Activated naive CD4-positive, alpha-beta T cell treated with anti-CD3 and anti-CD28 coated beads for 36 hours (primary cell): ENCODE measurements around the gene S100A9. TPM values are rescaled to one million over a fixed set of nuclear protein-coding genes. Genes with fewer than 3 reads are reported as not detected.

Experiments
- CTCF ChIA-PET: fragments of 350-600 bp; sonication (Branson Sonifier 250); formaldehyde crosslinking; loops from one replicate; lab custom pipeline; 2021; ENCODE audit warnings: antibody characterized with exemption; lab: Charles Lee
- DNase-seq: peaks from one replicate; pipeline ENCODE4 v3.0.0-alpha.2; 2020
- H3K27ac Mint-ChIP-seq: one replicate; pipeline ENCODE4 v1.8.0; 2021; ENCODE audit warnings: mild to moderate bottlenecking, mixed read lengths
- H3K27me3 Mint-ChIP-seq: one replicate; pipeline ENCODE4 v1.8.0; 2021; ENCODE audit warnings: low read depth, mixed read lengths
- H3K36me3 Mint-ChIP-seq: one replicate; pipeline ENCODE4 v1.8.0; 2021; ENCODE audit warnings: low read depth, mixed read lengths
- H3K4me1 Mint-ChIP-seq: one replicate; pipeline ENCODE4 v1.8.0; 2021; ENCODE audit warnings: low read depth, mixed read lengths
- H3K4me3 Mint-ChIP-seq: one replicate; pipeline ENCODE4 v1.8.0; 2021; ENCODE audit warnings: mild to moderate bottlenecking, moderate library complexity, mixed read lengths
- H3K9me3 Mint-ChIP-seq: one replicate; pipeline ENCODE4 v1.8.0; 2021; ENCODE audit warnings: mixed read lengths
- intact Hi-C: fragments of 100-400 bp; cut with micrococcal nuclease; formaldehyde crosslinking; loops from one replicate; pipeline ENCODE4 v1.15.1; 2023
- total RNA-seq, 2 experiments: library from RNA; stranded (reverse); gene quantifications; one replicate each; pipeline ENCODE4 v1.2.3, GENCODE V29; 2021

S100A9 gene
- total RNA-seq, 2 experiments from 2014 or later: 1.7 to 2.6 TPM

DNA sequence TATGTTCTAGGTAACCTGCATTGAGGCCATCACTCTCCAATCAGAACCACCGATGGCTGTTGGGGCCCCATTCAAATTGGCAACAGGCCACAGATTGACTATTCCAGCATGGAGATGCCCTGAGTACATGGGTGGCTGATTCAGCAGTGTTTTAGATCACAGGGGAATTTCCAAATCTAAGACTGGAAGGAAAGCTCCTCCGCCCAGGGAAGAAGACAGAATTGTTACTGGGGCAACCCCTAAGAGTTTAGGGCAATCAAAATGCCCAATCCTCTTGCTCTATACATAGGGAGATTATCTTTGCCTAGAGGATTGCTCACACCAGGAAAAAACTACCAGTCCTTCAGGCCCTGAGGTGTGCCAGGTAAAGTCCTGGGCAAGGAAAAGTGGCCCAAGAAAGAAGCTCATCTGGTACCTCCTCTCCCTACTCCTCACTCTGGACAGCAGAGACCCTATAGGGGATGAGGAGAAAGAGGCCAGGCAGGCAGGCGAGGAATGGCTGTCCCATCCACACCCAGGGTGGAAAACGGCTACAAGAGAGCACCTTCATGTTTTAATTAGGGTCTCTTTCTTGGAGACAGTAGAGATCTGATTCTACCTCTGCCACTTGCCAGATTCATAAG, 27.4 kb downstream of the S100A9 start:
- no peak overlapping the region for H3K4me3 Mint-ChIP-seq
- CTCF ChIA-PET: no interaction called here
- H3K9me3 Mint-ChIP-seq: peaks cover 8% of the 10 kb centered on the region
- peaks cover 5% of the 10 kb centered on the region for H3K27me3 Mint-ChIP-seq
- intact Hi-C loops: no loop called here
- no peak for DNase-seq
- H3K36me3 Mint-ChIP-seq: no peaks in the 10 kb centered on the region
- no peak overlapping the region for H3K27ac Mint-ChIP-seq
- no peaks in the 10 kb centered on the region for H3K4me1 Mint-ChIP-seq

DNA sequence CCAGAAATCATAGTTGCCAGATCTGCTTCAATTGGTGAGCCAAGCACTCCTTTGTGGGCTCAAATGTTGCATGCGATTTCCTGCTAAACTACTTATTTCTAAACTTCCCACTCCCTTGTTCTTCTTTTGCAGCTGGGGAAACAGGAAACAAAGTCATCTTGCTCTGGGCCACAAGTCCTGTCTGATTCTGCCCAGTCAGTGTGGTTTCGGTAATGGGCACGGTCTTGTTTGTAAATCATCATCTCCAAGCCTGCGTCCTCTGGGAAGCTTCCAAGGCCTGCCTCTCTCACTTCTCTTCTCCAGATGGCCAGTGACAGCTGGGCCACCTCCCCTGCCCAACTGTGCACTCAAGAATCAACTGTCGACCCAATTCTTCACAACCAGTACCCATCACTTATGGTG, 28.8 kb downstream of the S100A9 start:
- peaks cover 3% of the 10 kb centered on the region for H3K9me3 Mint-ChIP-seq
- H3K27ac Mint-ChIP-seq: no peak overlapping the region
- peaks cover 2% of the 10 kb centered on the region for H3K27me3 Mint-ChIP-seq
- H3K4me1 Mint-ChIP-seq: no peaks in the 10 kb centered on the region
- H3K36me3 Mint-ChIP-seq: no peaks in the 10 kb centered on the region
- intact Hi-C loops: no loop called here
- no peak for DNase-seq
- no peak overlapping the region for H3K4me3 Mint-ChIP-seq
- CTCF ChIA-PET: no interaction called here

DNA sequence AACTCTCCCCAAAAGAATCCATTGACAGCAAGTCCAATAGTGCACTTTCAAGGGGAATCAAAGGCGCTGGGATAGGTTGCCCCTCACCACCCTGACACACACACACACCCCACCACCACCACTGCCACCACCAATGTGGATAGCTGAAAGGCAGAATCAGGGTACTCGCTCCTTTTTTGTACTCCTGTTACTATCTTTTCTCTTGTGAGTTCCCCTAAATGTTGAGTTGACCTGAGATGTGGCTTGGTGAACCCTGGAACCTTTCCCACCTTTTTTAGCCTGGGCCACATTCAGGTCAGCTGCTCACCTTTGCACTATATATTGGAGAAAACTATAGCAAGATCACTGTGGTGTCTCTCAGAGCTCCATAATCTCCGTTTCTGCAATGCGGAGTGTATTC, 29.3 kb downstream of the S100A9 start:
- CTCF ChIA-PET: no interaction called here
- Mint-ChIP-seq H3K4me1 (no peaks in the 10 kb centered on the region), H3K27ac (no peak overlapping the region), H3K36me3 (no peaks in the 10 kb centered on the region), H3K4me3 (no peak overlapping the region), H3K9me3 (no peaks in the 10 kb centered on the region), H3K27me3 (no peaks in the 10 kb centered on the region)
- no peak for DNase-seq
- intact Hi-C loops: no loop called here

DNA sequence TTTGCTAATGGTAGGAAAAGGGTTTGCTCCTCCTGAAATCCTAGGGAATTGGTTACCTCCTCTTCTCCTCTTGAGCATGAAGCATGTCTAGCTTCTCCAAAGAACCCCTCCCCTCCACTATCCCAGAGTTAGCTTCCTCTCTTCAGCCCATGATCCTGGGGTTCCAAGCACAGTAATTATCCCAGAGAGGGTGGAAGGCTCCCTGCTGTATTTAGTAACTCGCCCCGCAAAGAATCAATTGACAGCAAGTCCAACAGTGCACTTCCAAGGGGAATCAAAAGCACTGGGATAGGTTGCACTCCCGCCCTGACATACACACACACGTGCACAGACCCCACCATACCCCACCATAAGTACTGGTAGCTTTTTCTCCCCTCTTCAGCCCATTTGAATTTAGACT, 30.1 kb downstream of the S100A9 start:
- no peak overlapping the region for H3K27ac Mint-ChIP-seq
- intact Hi-C loops: no loop called here
- no peaks in the 10 kb centered on the region for H3K4me1 Mint-ChIP-seq
- H3K27me3 Mint-ChIP-seq: peaks cover 2% of the 10 kb centered on the region
- CTCF ChIA-PET: no interaction called here
- no peak overlapping the region for H3K4me3 Mint-ChIP-seq
- no peaks in the 10 kb centered on the region for H3K36me3 Mint-ChIP-seq
- no peak for DNase-seq
- no peaks in the 10 kb centered on the region for H3K9me3 Mint-ChIP-seq

DNA sequence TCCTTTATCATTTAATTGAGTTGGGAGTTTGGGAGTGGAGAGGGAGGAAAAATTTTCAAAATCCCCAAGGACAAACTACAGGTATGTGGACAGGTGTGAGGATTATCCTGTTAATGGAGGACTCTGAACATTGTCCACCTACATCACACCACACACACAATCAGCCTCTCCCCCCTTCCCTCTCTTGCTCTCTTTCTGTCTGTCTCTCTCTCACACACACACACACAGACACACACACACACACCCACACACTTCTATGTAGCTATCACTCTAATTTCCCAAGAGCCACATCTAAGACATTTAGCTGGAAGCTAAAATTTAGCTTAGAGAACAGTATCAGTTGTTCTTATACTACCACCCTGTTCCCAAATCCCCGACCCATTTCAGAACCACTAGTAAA, 31.7 kb downstream of the S100A9 start:
- H3K4me1 Mint-ChIP-seq: no peaks in the 10 kb centered on the region
- peaks cover 8% of the 10 kb centered on the region for H3K27me3 Mint-ChIP-seq
- no peaks in the 10 kb centered on the region for H3K36me3 Mint-ChIP-seq
- no peak overlapping the region for H3K4me3 Mint-ChIP-seq
- intact Hi-C loops: no loop called here
- CTCF ChIA-PET: no interaction called here
- no peaks in the 10 kb centered on the region for H3K9me3 Mint-ChIP-seq
- DNase-seq: no peak
- H3K27ac Mint-ChIP-seq: no peak overlapping the region

DNA sequence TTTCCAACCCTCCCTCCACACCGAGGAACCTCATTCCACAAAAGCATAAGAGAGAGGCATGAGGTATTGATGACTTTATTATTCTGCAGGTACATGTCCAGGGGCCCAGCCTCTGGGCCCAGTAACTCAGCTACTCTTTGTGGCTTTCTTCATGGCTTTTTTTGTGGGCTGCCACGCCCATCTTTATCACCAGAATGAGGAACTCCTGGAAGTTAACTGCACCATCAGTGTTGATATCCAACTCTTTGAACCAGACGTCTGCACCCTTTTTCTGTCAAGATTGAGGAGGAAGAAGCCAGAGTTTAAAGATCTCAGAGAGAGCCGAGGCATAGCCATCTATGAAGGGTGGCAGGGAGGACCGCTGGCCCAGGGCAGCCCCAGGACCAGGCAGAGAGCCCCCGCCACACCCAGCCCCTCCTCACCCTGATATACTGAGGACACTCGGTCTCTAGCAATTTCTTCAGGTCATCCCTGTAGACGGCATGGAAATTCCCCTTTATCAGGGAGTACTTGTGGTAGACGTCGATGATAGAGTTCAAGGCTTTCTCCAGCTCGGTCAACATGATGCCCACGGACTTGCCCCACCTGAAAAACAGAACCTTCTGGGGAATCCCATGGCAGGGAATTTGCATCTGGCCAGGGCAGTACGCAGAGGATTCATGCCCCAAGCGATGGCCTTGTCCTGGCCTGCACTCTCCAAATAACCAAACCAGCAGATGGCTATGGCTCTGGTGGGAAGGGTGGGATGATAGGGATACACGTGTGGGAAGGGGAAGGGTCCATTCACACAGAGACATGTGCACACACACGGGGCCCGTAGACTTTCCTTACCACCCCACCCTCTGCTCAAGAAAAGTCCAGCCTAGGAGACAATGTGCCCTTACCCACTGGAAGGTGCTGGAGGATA, 32.6 kb downstream of the S100A9 start:
- Mint-ChIP-seq H3K9me3 (no peaks in the 10 kb centered on the region), H3K4me1 (no peaks in the 10 kb centered on the region), H3K4me3 (no peak overlapping the region), H3K27me3 (peaks cover 8% of the 10 kb centered on the region), H3K27ac (no peak overlapping the region), H3K36me3 (no peaks in the 10 kb centered on the region)
- intact Hi-C loops: no loop called here
- CTCF ChIA-PET: no interaction called here
- DNase-seq: no peak

DNA sequence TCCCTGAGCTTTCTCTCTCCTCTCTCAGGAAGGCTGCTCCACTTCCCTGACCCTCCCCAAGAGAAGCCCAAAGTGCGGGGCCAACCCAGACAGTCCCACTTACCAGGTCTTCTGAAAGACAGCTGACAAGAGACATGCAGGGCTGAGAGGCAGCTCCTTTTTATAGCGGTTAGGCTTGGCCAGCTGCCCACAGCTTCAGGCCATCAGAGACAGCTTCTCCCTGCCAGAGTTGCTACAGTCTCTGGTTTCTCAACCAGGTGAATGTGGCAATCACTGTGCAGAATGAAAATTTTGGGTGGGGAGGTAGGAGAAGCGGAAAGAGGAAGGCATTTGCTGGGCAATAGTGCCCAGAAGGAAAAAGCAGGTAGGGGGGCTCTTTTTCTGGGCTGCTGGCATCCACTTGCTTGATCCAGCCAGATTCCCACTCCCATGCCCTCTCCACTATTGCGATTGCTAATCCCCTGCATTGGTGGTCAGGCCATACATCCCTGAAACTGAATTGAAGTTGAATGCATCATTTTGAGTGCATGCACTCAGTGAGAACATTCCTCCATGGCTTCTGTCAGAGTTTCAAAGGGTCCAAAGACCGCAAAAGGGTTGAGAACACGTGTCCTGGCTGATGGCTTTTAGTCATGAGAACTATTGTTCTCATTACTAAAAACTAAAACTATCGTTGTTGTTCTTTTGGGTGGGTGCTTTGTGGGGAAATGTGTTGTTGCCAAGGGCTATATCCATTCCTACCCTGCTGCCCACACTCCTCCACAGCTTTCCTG, 33.5 kb downstream of the S100A9 start, which contains the start of gene S100A8:
S100A8 (minus strand) TSS at position 136 of the 773 bp plus-strand sequence. CDS start 538 bp downstream, outside the sequence.
- CTCF ChIA-PET: no interaction called here
- no peaks in the 10 kb centered on the region for H3K9me3 Mint-ChIP-seq
- H3K27ac Mint-ChIP-seq: no peak within 1 kb of the TSS
- H3K36me3 Mint-ChIP-seq: no peaks in the 10 kb centered on the region
- no peak for DNase-seq
- intact Hi-C loops: no loop called here
- peaks cover 8% of the 10 kb centered on the region for H3K27me3 Mint-ChIP-seq
- no peak within 1 kb of the TSS for H3K4me3 Mint-ChIP-seq
- H3K4me1 Mint-ChIP-seq: no peaks in the 10 kb centered on the region

DNA sequence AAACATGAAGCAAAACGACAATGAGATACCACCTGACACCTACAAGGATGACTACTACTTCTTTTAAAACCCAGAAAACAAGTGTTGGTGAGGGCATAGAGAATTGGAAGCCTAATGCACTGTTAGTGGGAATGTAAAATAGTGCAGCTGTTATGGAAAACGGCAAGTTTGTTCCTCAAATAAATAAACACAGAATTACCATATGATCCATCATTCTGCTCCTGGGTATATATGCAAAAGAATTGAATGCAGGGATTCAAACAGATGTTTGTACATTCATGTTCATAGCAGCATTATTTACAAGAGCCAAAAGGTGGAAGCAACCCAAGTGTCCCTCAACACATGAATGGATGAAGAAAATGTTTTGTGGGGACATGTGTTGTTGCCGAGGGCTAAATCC, 34.6 kb downstream of the S100A9 start:
- Mint-ChIP-seq H3K27me3 (peaks cover 8% of the 10 kb centered on the region), H3K9me3 (no peaks in the 10 kb centered on the region), H3K4me1 (no peaks in the 10 kb centered on the region), H3K4me3 (no peak overlapping the region), H3K36me3 (no peaks in the 10 kb centered on the region), H3K27ac (no peak overlapping the region)
- no peak for DNase-seq
- CTCF ChIA-PET: interaction anchor here (1.2 kb wide), 1 partner anchor 92 kb away, joined by 4 read pairs; no protein-coding TSS in a partner anchor
- intact Hi-C loops: no loop called here

DNA sequence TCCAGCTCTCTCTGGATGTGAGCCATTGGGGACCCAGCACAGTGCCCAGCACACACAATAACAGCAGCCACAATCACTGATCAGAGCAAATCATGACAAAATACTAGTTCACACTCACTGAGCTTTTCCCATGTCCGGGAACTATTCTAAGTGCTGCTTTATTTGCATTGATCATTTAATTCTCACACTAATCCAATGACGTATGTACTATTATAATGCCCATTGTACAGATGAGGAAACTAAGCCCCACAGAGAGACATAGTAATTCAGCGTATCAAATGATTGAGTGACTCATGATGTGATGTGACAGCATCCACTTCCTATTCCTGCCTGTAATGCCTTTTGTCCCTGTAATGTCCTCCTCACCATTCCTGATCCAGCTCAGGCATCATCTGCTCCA, 35.2 kb downstream of the S100A9 start:
- no peak for DNase-seq
- no peaks in the 10 kb centered on the region for H3K9me3 Mint-ChIP-seq
- H3K4me3 Mint-ChIP-seq: no peak overlapping the region
- H3K27ac Mint-ChIP-seq: no peak overlapping the region
- intact Hi-C loops: no loop called here
- H3K36me3 Mint-ChIP-seq: no peaks in the 10 kb centered on the region
- CTCF ChIA-PET: interaction anchor here (1.2 to 1.6 kb wide), 2 partner anchors 92 to 102 kb away, joined by 4 read pairs; no protein-coding TSS in a partner anchor
- H3K27me3 Mint-ChIP-seq: peaks cover 8% of the 10 kb centered on the region
- H3K4me1 Mint-ChIP-seq: no peaks in the 10 kb centered on the region

DNA sequence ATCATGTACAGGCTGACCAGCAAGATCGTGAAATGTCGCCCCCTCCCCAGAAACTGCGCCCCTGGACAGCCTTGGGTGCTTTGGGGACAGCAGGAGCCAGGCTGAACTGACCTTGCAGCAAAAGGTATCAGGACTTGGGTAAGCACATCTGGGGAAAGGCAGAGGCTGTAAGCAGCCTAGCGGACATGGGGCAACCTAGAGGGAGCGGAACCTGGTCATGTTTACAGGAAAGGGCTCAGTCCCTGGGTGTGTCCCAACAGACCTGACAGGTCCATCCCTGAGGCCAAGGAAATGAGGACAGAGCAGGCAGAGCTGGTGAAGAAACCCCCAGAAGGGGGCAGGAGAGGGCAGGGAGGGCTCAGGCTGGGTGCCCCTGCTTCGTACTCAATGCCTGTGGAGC, 36.3 kb downstream of the S100A9 start:
- CTCF ChIA-PET: interaction anchor here (1.6 kb wide), 1 partner anchor 101 kb away, joined by 4 read pairs; no protein-coding TSS in a partner anchor
- Mint-ChIP-seq H3K9me3 (no peaks in the 10 kb centered on the region), H3K27ac (no peak overlapping the region), H3K36me3 (no peaks in the 10 kb centered on the region), H3K4me1 (no peaks in the 10 kb centered on the region), H3K27me3 (peaks cover 8% of the 10 kb centered on the region), H3K4me3 (no peak overlapping the region)
- intact Hi-C loops: no loop called here
- no peak for DNase-seq

DNA sequence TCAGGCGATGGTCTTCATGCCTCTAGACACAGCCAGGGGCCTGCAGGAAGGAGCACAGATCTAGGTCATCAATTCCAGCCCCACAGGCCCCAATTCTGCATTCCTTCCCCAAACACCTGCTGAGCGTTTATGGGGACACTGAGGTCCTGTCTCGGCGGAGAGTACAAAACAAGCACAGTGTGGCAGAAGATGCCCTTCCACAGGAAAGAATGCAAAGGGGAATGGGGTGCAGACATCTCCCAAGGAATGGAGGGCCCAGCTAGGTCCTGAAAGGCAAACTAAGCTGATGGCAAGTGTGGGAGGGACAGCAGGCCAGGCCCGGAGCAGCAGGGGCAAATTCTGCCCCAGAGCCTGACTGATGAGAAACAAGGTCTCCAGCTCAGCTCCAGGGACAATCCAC, 36.7 kb downstream of the S100A9 start:
- no peak overlapping the region for H3K4me3 Mint-ChIP-seq
- CTCF ChIA-PET: interaction anchor here (1.6 kb wide), 1 partner anchor 101 kb away, joined by 4 read pairs; no protein-coding TSS in a partner anchor

DNA sequence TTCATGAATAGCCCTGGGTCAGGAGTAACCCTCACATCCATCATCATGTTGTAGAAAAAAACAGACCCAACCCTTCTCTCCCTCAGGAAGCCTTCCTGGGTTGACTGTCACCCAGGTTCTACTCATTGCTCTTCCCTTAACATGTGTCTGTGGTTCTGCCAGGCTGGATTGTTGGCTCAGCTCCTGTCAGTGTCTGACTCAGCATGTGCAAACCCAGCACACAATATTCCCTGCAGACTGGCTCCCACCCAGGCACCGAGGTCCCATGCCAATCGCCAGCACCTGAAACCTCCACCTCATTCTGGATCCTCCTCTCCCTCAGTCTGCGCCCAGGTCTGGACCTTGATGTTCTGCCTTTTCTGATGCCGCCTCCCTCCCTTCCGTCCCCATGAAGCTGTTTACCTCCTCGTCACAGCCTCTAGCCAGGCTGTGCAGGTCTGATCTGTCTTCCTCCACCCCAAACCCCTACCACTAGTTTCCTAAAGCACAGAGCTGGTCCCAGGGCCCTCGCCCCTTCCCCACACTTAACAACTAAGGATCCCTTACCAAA, 37.6 kb downstream of the S100A9 start:
- Mint-ChIP-seq H3K27me3 (peaks cover 8% of the 10 kb centered on the region), H3K9me3 (no peaks in the 10 kb centered on the region), H3K36me3 (no peaks in the 10 kb centered on the region), H3K27ac (no peak overlapping the region), H3K4me3 (no peak overlapping the region), H3K4me1 (no peaks in the 10 kb centered on the region)
- no peak for DNase-seq
- intact Hi-C loops: no loop called here
- CTCF ChIA-PET: no interaction called here

More for the DNA sequence above, 36.7 kb downstream of the S100A9 start:
- no peaks in the 10 kb centered on the region for H3K4me1 Mint-ChIP-seq
- intact Hi-C loops: no loop called here
- H3K27ac Mint-ChIP-seq: no peak overlapping the region
- no peak for DNase-seq
- H3K27me3 Mint-ChIP-seq: peaks cover 8% of the 10 kb centered on the region
- no peaks in the 10 kb centered on the region for H3K9me3 Mint-ChIP-seq
- no peaks in the 10 kb centered on the region for H3K36me3 Mint-ChIP-seq
